SW 1271 (cell line): Measurements from ENCODE around the gene AK3.
A peak's percentile ranks its signal among the peaks of the same experiment; 100 is the strongest.

Experiments used
- DNase-seq, 2 experiments: peaks; one replicate each; lab custom pipeline; 2025; lab: John Stamatoyannopoulos, UW

The AK3 gene

GRCh38 chr9:4706021-4706420 is 35.0 kb downstream of the AK3 start:
- no peak for DNase-seq

GRCh38 chr9:4704129-4704528 is 36.9 kb downstream of the AK3 start:
- DNase-seq = no peak

- DNase-seq = no peak
Observed at GRCh38 chr9:4701526-4701925, 39.5 kb downstream of the AK3 start.

- DNase-seq = no peak
Observed at GRCh38 chr9:4700932-4701331, 40.1 kb downstream of the AK3 start.

GRCh38 chr9:4700091-4700490 is 40.9 kb downstream of the AK3 start:
- no peak for DNase-seq

GRCh38 chr9:4691795-4692194 is 49.2 kb downstream of the AK3 start:
- no peak for DNase-seq

GRCh38 chr9:4690144-4690543 is 50.9 kb downstream of the AK3 start:
- no peak for DNase-seq

- no peak for DNase-seq
Observed at GRCh38 chr9:4689687-4690104, 51.3 kb downstream of the AK3 start.

GRCh38 chr9:4689021-4689420 is 52.0 kb downstream of the AK3 start:
- DNase-seq = no peak

GRCh38 chr9:4686584-4686983 is 54.4 kb downstream of the AK3 start:
- DNase-seq = no peak

- no peak for DNase-seq
Observed at GRCh38 chr9:4686112-4686511, 54.9 kb downstream of the AK3 start.

GRCh38 chr9:4684820-4685219 is 56.2 kb downstream of the AK3 start:
- DNase-seq = no peak

GRCh38 chr9:4680750-4681149 is 60.3 kb downstream of the AK3 start:
- no peak for DNase-seq

- DNase-seq = no peak
Observed at GRCh38 chr9:4680173-4680525, 60.9 kb downstream of the AK3 start.

- peak; percentile 41 to 71 for DNase-seq
Observed at GRCh38 chr9:4679268-4680172, 61.5 kb downstream of the AK3 start, which contains the start of gene CDC37L1. Gene CDC37L1, plus strand, starts transcription at chr9:4679569. Its CDS starts 199 bp downstream, at chr9:4679768.

GRCh38 chr9:4678679-4679267 is 62.2 kb downstream of the AK3 start:
- DNase-seq = no peak

- no peak for DNase-seq
Observed at GRCh38 chr9:4677392-4677791, 63.6 kb downstream of the AK3 start.

- DNase-seq = no peak
Observed at GRCh38 chr9:4674783-4675182, 66.2 kb downstream of the AK3 start.

GRCh38 chr9:4671737-4672136 is 69.3 kb downstream of the AK3 start:
- DNase-seq = no peak

- DNase-seq = no peak
Observed at GRCh38 chr9:4670591-4670990, 70.4 kb downstream of the AK3 start.

- no peak for DNase-seq
Observed at GRCh38 chr9:4669890-4670289, 71.1 kb downstream of the AK3 start.

GRCh38 chr9:4668604-4669003 is 72.4 kb downstream of the AK3 start:
- no peak for DNase-seq

GRCh38 chr9:4667681-4668080 is 73.3 kb downstream of the AK3 start:
- no peak for DNase-seq
